Natural killer cell treated with Interleukin-12 subunit alpha and Interleukin-12 subunit beta and Interleukin-15 and Interleukin-18, amount 100 ng/mL, for 72 hours (primary cell): ENCODE results near the gene ANKRD13B. TPM values are rescaled to one million over a fixed set of nuclear protein-coding genes. Genes with fewer than 3 reads are reported as not detected.
A peak's percentile ranks its signal among the peaks of the same experiment; 100 is the strongest.

Experiments
- ATAC-seq, 2 donors: fragments of 150-1000 bp; cut with Tn5 transposase in 1 of 2; sonication (Bioruptor Pico), chemical (Tn5 transposase) in 1 of 2; 2 replicates each; pipeline ENCODE4 v1.10.0; 2021
- DNase-seq: peaks from one replicate; pipeline ENCODE4 v3.0.0; 2022; ENCODE audit warnings: low spot score
- H3K27ac Mint-ChIP-seq, 2 donors: 1 replicate in 1 of 2; 2 replicates in 1 of 2; pipeline ENCODE4 v1.8.0; 2022; ENCODE audit warnings: mixed read lengths in 2 of 2, mild to moderate bottlenecking in 1 of 2, moderate library complexity in 1 of 2
- H3K27me3 Mint-ChIP-seq, 2 donors: 1 replicate in 1 of 2; 2 replicates in 1 of 2; pipeline ENCODE4 v1.8.0; 2022; ENCODE audit warnings: mixed read lengths in 2 of 2
- H3K36me3 Mint-ChIP-seq: one replicate; pipeline ENCODE4 v1.8.0; 2022; ENCODE audit warnings: mixed read lengths
- H3K4me1 Mint-ChIP-seq, 2 donors: 1 replicate in 1 of 2; 2 replicates in 1 of 2; pipeline ENCODE4 v1.8.0; 2022; ENCODE audit warnings: low read depth in 2 of 2, mixed read lengths in 2 of 2, mild to moderate bottlenecking in 1 of 2
- H3K4me3 Mint-ChIP-seq: one replicate; pipeline ENCODE4 v1.8.0; 2022; ENCODE audit warnings: mixed read lengths
- H3K9me3 Mint-ChIP-seq: 2 replicates; pipeline ENCODE4 v1.8.0; 2022; ENCODE audit warnings: mixed read lengths
- total RNA-seq, 2 donors: library from RNA; stranded (reverse); gene quantifications; one replicate each; pipeline ENCODE4 v1.2.3, GENCODE V29; 2022

ANKRD13B gene
- total RNA-seq, 2 donors from 2014 or later: 4.4 to 32.5 TPM

- DNase-seq (no peak), ATAC-seq (no peak)
- Mint-ChIP-seq H3K4me3 (peak overlapping the region; percentile 36), H3K9me3 (no peaks in the 10 kb centered on the region), H3K27ac (peak overlapping the region in 1 of 2 donors; percentile 81), H3K36me3 (no peaks in the 10 kb centered on the region), H3K27me3 (no peaks in the 10 kb centered on the region), H3K4me1 (peaks cover 38 to 43% of the 10 kb centered on the region in 2 donors)
Measured at GRCh38 chr17:29618272-29619065, 25.5 kb downstream of the ANKRD13B start.

- no peak overlapping the region for H3K27ac Mint-ChIP-seq
Measured at GRCh38 chr17:29619251-29619650, 26.3 kb downstream of the ANKRD13B start.

GRCh38 chr17:29620271-29620670, 27.3 kb downstream of the ANKRD13B start:
- Mint-ChIP-seq H3K27ac (no peak overlapping the region), H3K27me3 (no peaks in the 10 kb centered on the region), H3K4me3 (no peak overlapping the region), H3K36me3 (no peaks in the 10 kb centered on the region), H3K4me1 (peaks cover 25 to 32% of the 10 kb centered on the region in 2 donors), H3K9me3 (no peaks in the 10 kb centered on the region)
- no peak for ATAC-seq
- no peak for DNase-seq

More at GRCh38 chr17:29619251-29619650, 26.3 kb downstream of the ANKRD13B start:
- Mint-ChIP-seq H3K36me3 (no peaks in the 10 kb centered on the region), H3K27me3 (no peaks in the 10 kb centered on the region), H3K9me3 (no peaks in the 10 kb centered on the region), H3K4me3 (no peak overlapping the region), H3K4me1 (peaks cover 33 to 40% of the 10 kb centered on the region in 2 donors)
- ATAC-seq (no peak), DNase-seq (no peak)

GRCh38 chr17:29620779-29621500, 28.0 kb downstream of the ANKRD13B start:
- Mint-ChIP-seq H3K36me3 (no peaks in the 10 kb centered on the region), H3K27ac (no peak overlapping the region), H3K9me3 (no peaks in the 10 kb centered on the region), H3K4me1 (peaks cover 24 to 29% of the 10 kb centered on the region in 2 donors), H3K27me3 (no peaks in the 10 kb centered on the region), H3K4me3 (no peak overlapping the region)
- DNase-seq (no peak), ATAC-seq (no peak)

GRCh38 chr17:29621751-29622194, 28.8 kb downstream of the ANKRD13B start:
- H3K27ac Mint-ChIP-seq: no peak overlapping the region
- peak overlapping the region; percentile 67 for H3K4me3 Mint-ChIP-seq

GRCh38 chr17:29622337-29623282, 29.7 kb downstream of the ANKRD13B start, which contains the start of gene CORO6:
TSS of gene CORO6 (minus strand) at chr17:29622912. CDS start at chr17:29621421, 1,491 bp downstream.
- H3K27ac Mint-ChIP-seq: peak within 1 kb of the TSS; percentile 37 to 47
- ATAC-seq (peak; percentile 77 to 86), DNase-seq (peak; percentile 65)
- no peaks in the 10 kb centered on the region for H3K9me3 Mint-ChIP-seq
- no peaks in the 10 kb centered on the region for H3K36me3 Mint-ChIP-seq
- H3K4me1 Mint-ChIP-seq: peaks cover 10 to 20% of the 10 kb centered on the region in 2 donors
- peak within 1 kb of the TSS; percentile 67 for H3K4me3 Mint-ChIP-seq
- H3K27me3 Mint-ChIP-seq: no peaks in the 10 kb centered on the region

More at GRCh38 chr17:29621751-29622194, 28.8 kb downstream of the ANKRD13B start:
- Mint-ChIP-seq H3K9me3 (no peaks in the 10 kb centered on the region), H3K27me3 (no peaks in the 10 kb centered on the region), H3K36me3 (no peaks in the 10 kb centered on the region), H3K4me1 (peaks cover 17 to 26% of the 10 kb centered on the region in 2 donors)
- ATAC-seq: no peak
- no peak for DNase-seq

GRCh38 chr17:29623283-29623647, 30.3 kb downstream of the ANKRD13B start:
- no peak for DNase-seq
- Mint-ChIP-seq H3K27me3 (no peaks in the 10 kb centered on the region), H3K36me3 (no peaks in the 10 kb centered on the region), H3K9me3 (no peaks in the 10 kb centered on the region), H3K4me3 (peak overlapping the region; percentile 67), H3K27ac (peak overlapping the region; percentile 37 to 47), H3K4me1 (peaks cover 10 to 21% of the 10 kb centered on the region in 2 donors)
- no peak for ATAC-seq

- ATAC-seq: no peak
- DNase-seq: no peak
- no peak overlapping the region for H3K4me3 Mint-ChIP-seq
- H3K36me3 Mint-ChIP-seq: no peaks in the 10 kb centered on the region
- no peaks in the 10 kb centered on the region for H3K27me3 Mint-ChIP-seq
- no peak overlapping the region for H3K27ac Mint-ChIP-seq
- peaks cover 23 to 30% of the 10 kb centered on the region in 2 donors for H3K4me1 Mint-ChIP-seq
- H3K9me3 Mint-ChIP-seq: no peaks in the 10 kb centered on the region
Measured at GRCh38 chr17:29624586-29624985, 31.7 kb downstream of the ANKRD13B start.

GRCh38 chr17:29625037-29625750, 32.3 kb downstream of the ANKRD13B start:
- H3K4me1 Mint-ChIP-seq: peaks cover 28 to 30% of the 10 kb centered on the region in 2 donors
- no peaks in the 10 kb centered on the region for H3K36me3 Mint-ChIP-seq
- H3K4me3 Mint-ChIP-seq: no peak overlapping the region
- H3K27me3 Mint-ChIP-seq: no peaks in the 10 kb centered on the region
- no peaks in the 10 kb centered on the region for H3K9me3 Mint-ChIP-seq
- DNase-seq (no peak), ATAC-seq (no peak)
- peak overlapping the region in 1 of 2 donors; percentile 13 for H3K27ac Mint-ChIP-seq

GRCh38 chr17:29627951-29628350, 35.0 kb downstream of the ANKRD13B start:
- Mint-ChIP-seq H3K4me1 (peaks cover 30% of the 10 kb centered on the region in 2 donors), H3K9me3 (no peaks in the 10 kb centered on the region), H3K36me3 (peaks cover 6% of the 10 kb centered on the region), H3K27ac (peak overlapping the region; percentile 11 to 54), H3K27me3 (no peaks in the 10 kb centered on the region), H3K4me3 (no peak overlapping the region)
- ATAC-seq (no peak), DNase-seq (no peak)

GRCh38 chr17:29628644-29629043, 35.7 kb downstream of the ANKRD13B start:
- peaks cover 27 to 30% of the 10 kb centered on the region in 2 donors for H3K4me1 Mint-ChIP-seq
- H3K27me3 Mint-ChIP-seq: no peaks in the 10 kb centered on the region
- H3K4me3 Mint-ChIP-seq: no peak overlapping the region
- peak overlapping the region; percentile 38 to 54 for H3K27ac Mint-ChIP-seq
- H3K36me3 Mint-ChIP-seq: peaks cover 6% of the 10 kb centered on the region
- ATAC-seq (peak in 1 of 2 donors; percentile 28), DNase-seq (no peak)
- no peaks in the 10 kb centered on the region for H3K9me3 Mint-ChIP-seq

GRCh38 chr17:29629839-29630238, 36.9 kb downstream of the ANKRD13B start:
- Mint-ChIP-seq H3K4me1 (peaks cover 34 to 36% of the 10 kb centered on the region in 2 donors), H3K36me3 (peaks cover 11% of the 10 kb centered on the region), H3K27ac (peak overlapping the region; percentile 38 to 54), H3K9me3 (no peaks in the 10 kb centered on the region), H3K4me3 (no peak overlapping the region), H3K27me3 (no peaks in the 10 kb centered on the region)
- ATAC-seq (no peak), DNase-seq (no peak)
